HepG2 (cell line): ENCODE data around the gene CD7. TPM values are rescaled to one million over a fixed set of nuclear protein-coding genes. Genes with fewer than 3 reads are reported as not detected.
A peak's percentile ranks its signal among the peaks of the same experiment; 100 is the strongest.

Experiments used
- ATF3 ChIP-seq: sonication (generic); formaldehyde crosslinking; IDR thresholded peaks from 2 replicates; pipeline ENCODE4 v1.4.0; 2020; ENCODE audit warnings: missing genetic modification reagents
- CEBPZ ChIP-seq: IDR thresholded peaks from 2 replicates; pipeline ENCODE4 v1.6.1; 2012; ENCODE audit warnings: low read length, improper control_type of control experiment
- ISL2 ChIP-seq: sonication (generic); formaldehyde crosslinking; IDR thresholded peaks from 2 replicates; pipeline ENCODE4 v1.5.0; 2020; ENCODE audit warnings: missing genetic modification reagents
- KDM2A ChIP-seq: sonication (generic); formaldehyde crosslinking; IDR thresholded peaks from 2 replicates; pipeline ENCODE4 v1.4.0; 2020; ENCODE audit warnings: low read depth, missing genetic modification reagents, borderline replicate concordance
- MIXL1 ChIP-seq: IDR thresholded peaks from 2 replicates; pipeline ENCODE4 v1.6.1; 2016
- NFAT5 ChIP-seq: sonication (generic); formaldehyde crosslinking; IDR thresholded peaks from 2 replicates; pipeline ENCODE4 v1.4.0; 2020; ENCODE audit warnings: missing genetic modification reagents
- PPARG ChIP-seq: conservative IDR thresholded peaks from 2 replicates; pipeline ENCODE4 v1.6.1; 2016; ENCODE audit warnings: missing biosample characterization, missing genetic modification reagents
- SKI ChIP-seq: fragments of 450-650 bp; IDR thresholded peaks from one replicate; pipeline ENCODE4 v1.6.1; 2018; ENCODE audit warnings: mild to moderate bottlenecking; ENCODE audit not compliant: partially characterized antibody
- STAT5B ChIP-seq: sonication (generic); formaldehyde crosslinking; IDR thresholded peaks from 2 replicates; pipeline ENCODE4 v1.4.0; 2020; ENCODE audit warnings: missing genetic modification reagents
- THAP8 ChIP-seq: sonication (generic); formaldehyde crosslinking; IDR thresholded peaks from 2 replicates; pipeline ENCODE4 v1.5.1; 2020; ENCODE audit warnings: missing genetic modification reagents, mild to moderate bottlenecking, borderline replicate concordance
- ZFP36L1 ChIP-seq: sonication (generic); formaldehyde crosslinking; IDR thresholded peaks from 2 replicates; pipeline ENCODE4 v1.8.0; 2022; ENCODE audit warnings: mild to moderate bottlenecking, missing genetic modification reagents, moderate library complexity
- ZNF251 ChIP-seq: sonication (generic); formaldehyde crosslinking; IDR thresholded peaks from 2 replicates; pipeline ENCODE4 v1.9.0; 2021; ENCODE audit warnings: mild to moderate bottlenecking, missing genetic modification reagents
- ZNF282 ChIP-seq: fragments of 450-650 bp; IDR thresholded peaks from 2 replicates; pipeline ENCODE4 v1.6.1; 2018; ENCODE audit not compliant: partially characterized antibody
- ZNF33B ChIP-seq: sonication (generic); formaldehyde crosslinking; IDR thresholded peaks from 2 replicates; pipeline ENCODE4 v1.5.1; 2020; ENCODE audit warnings: mild to moderate bottlenecking, missing genetic modification reagents
- ZNF761 ChIP-seq: sonication (generic); formaldehyde crosslinking; conservative IDR thresholded peaks from 2 replicates; pipeline ENCODE4 v1.4.0; 2020; ENCODE audit warnings: mild to moderate bottlenecking, missing genetic modification reagents
- ZNF782 ChIP-seq: sonication (generic); formaldehyde crosslinking; IDR thresholded peaks from 2 replicates; pipeline ENCODE4 v1.4.0; 2020; ENCODE audit warnings: missing genetic modification reagents, mild to moderate bottlenecking, borderline replicate concordance
- ZNF800 ChIP-seq: sonication (generic); formaldehyde crosslinking; IDR thresholded peaks from 2 replicates; pipeline ENCODE4 v1.4.0; 2020; ENCODE audit warnings: missing genetic modification reagents
- polyA plus RNA-seq, 8 experiments: library from polyadenylated mRNA; depleted of rRNA in 3 of 8; stranded (reverse) in 7 of 8; unstranded in 1 of 8; fragments of >200 nt; fragmentation: Illumina TruSeq in 4 of 8; extraction: Trizol in 4 of 8; gene quantifications; 2 replicates each; pipeline versions ENCODE4 v1.2.1 to v1.2.3, GENCODE V29; 2011 to 2016; ENCODE audit warnings: low read depth in 4 of 8, missing spikeins in 1 of 8, mixed read lengths in 1 of 8; ENCODE audit not compliant: insufficient read depth in 1 of 8
- total RNA-seq, 5 experiments: library from RNA; depleted of rRNA; stranded (reverse); fragments of >200 nt; fragmentation: Illumina TruSeq; extraction: Trizol; gene quantifications; 2 replicates each; pipeline ENCODE4 v1.2.3, GENCODE V29; 2016; ENCODE audit warnings: low read depth in 1 of 5

The CD7 gene
- total and polyA plus RNA-seq, 2 of the 13 experiments (the other 11 are each of a cell fraction or from before 2014, with no cell fraction given) = 67.6 to 76.4 TPM

- TF ChIP-seq NFAT5 (CRISPR knock-in tag) (no peak), ZNF251 (CRISPR knock-in tag) (0 out of 2 replicates have a peak, but pooled peaks have one; percentile 23), MIXL1 (CRISPR knock-in tag) (peak; percentile 49; the same call in 1 of the 2 replicates), ZFP36L1 (CRISPR knock-in tag) (peak; percentile 64), THAP8 (0 out of 2 replicates have a peak, but pooled peaks have one; percentile 44), SKI (peak; percentile 92), ZNF782 (CRISPR knock-in tag) (0 out of 2 replicates have a peak, but pooled peaks have one; percentile 51), ZNF282 (no peak), CEBPZ (no peak), PPARG (peak; percentile 97), ISL2 (CRISPR knock-in tag) (peak; percentile 78), KDM2A (peak; percentile 79; the same call in 1 of the 2 replicates), ATF3 (CRISPR knock-in tag) (no peak), ZNF761 (CRISPR knock-in tag) (0 out of 2 replicates have a peak, but pooled peaks have one; percentile 47), STAT5B (peak; percentile 82), ZNF800 (CRISPR knock-in tag) (0 out of 2 replicates have a peak, but pooled peaks have one; percentile 51), ZNF33B (no peak)
Measured at GRCh38 chr17:82328141-82328993, 11.0 kb upstream of the CD7 start (continued).
